ENCODE data around the gene OR8B4.

- TF ChIP-seq EZH2 (IDR thresholded peaks at IDR 0.05; ENCODE audit: borderline replicate concordance, low read depth, low read length, poor library complexity, severe bottlenecking) (no peak), CTCF (conservative IDR thresholded peaks at IDR 0.05; ENCODE audit: low read depth, low read length) (no peak)
Measured at GRCh38 chr11:124424384-124424921, at the start of gene OR8B4.
